B cell (primary cell): ENCODE results near the gene INCA1. TPM values are rescaled to one million over a fixed set of nuclear protein-coding genes. Genes with fewer than 3 reads are reported as not detected.

Experiments
- ATAC-seq: fragments of 200-7000 bp; cut with Tn5 transposase; one replicate; pipeline ENCODE4 v1.10.0; 2021; ENCODE audit warnings: low read depth, mild to moderate bottlenecking, moderate number of reproducible peaks, moderate library complexity
- CTCF ChIA-PET: fragments of 350-600 bp; sonication (Branson Sonifier 250); formaldehyde crosslinking; loops from one replicate; lab custom pipeline; 2021; ENCODE audit warnings: antibody characterized with exemption, inconsistent platforms; lab: Charles Lee
- POLR2A ChIA-PET: fragments of 350-600 bp; sonication (Branson Sonifier 250); formaldehyde crosslinking; loops from one replicate; lab custom pipeline; 2021; ENCODE audit warnings: antibody characterized with exemption; lab: Charles Lee
- DNase-seq: peaks from one replicate; pipeline ENCODE4 v3.0.0; 2013
- H2AFZ ChIP-seq: 2 replicates; pipeline ENCODE4 v1.6.1; 2012; ENCODE audit warnings: mild to moderate bottlenecking, low read depth, low read length; ENCODE audit not compliant: insufficient read depth, poor library complexity, severe bottlenecking
- H3K27ac ChIP-seq, 2 donors: 1 replicate in 1 of 2; 2 replicates in 1 of 2; pipeline ENCODE4 v1.5.1; 2012 to 2013; ENCODE audit warnings: low read length in 2 of 2, mild to moderate bottlenecking in 2 of 2, moderate library complexity in 1 of 2
- H3K27me3 ChIP-seq, 4 experiments: fragments of 200-600 bp in 1 of 4; sonication (generic) in 1 of 4; replicated peaks in 1 of 4; 1 replicate in 2 of 4; 2 replicates in 2 of 4; pipeline versions ENCODE4 v1.6.1 to v1.7.0; 2013 to 2016; ENCODE audit warnings: low read length in 3 of 4, mild to moderate bottlenecking in 2 of 4, mixed read lengths in 1 of 4, moderate library complexity in 1 of 4; ENCODE audit not compliant: insufficient read depth in 4 of 4, control insufficient read depth in 3 of 4; ENCODE audit errors: control extremely low read depth in 1 of 4
- H3K36me3 ChIP-seq, 2 experiments: replicated peaks in 1 of 2; 1 replicate in 1 of 2; 2 replicates in 1 of 2; pipeline versions ENCODE4 v1.6.1 to v1.7.1; 2013; ENCODE audit warnings: low read length in 1 of 2; ENCODE audit not compliant: insufficient read depth in 2 of 2, control insufficient read depth in 1 of 2; ENCODE audit errors: control extremely low read depth in 1 of 2, extremely low read depth in 1 of 2
- H3K4me1 ChIP-seq, 2 donors: fragments of 200-600 bp in 1 of 2; sonication (generic) in 1 of 2; 1 replicate in 1 of 2; 2 replicates in 1 of 2; pipeline versions ENCODE4 v1.5.1 to v1.6.1; 2013 to 2017; ENCODE audit warnings: low read length in 2 of 2; ENCODE audit not compliant: control insufficient read depth in 2 of 2, insufficient read depth in 2 of 2
- H3K4me2 ChIP-seq: replicated peaks from 2 replicates; pipeline ENCODE3; 2012; ENCODE audit warnings: mild to moderate bottlenecking, low read depth, low read length; ENCODE audit not compliant: poor library complexity, severe bottlenecking
- H3K4me3 ChIP-seq, 5 experiments: fragments of 200-600 bp in 1 of 5; sonication (generic) in 1 of 5; 1 replicate in 3 of 5; 2 replicates in 2 of 5; pipeline versions ENCODE4 v1.5.1 to v1.7.0; 2011 to 2016; ENCODE audit warnings: low read length in 4 of 5, mild to moderate bottlenecking in 4 of 5, low read depth in 2 of 5, control low read depth in 1 of 5, moderate library complexity in 1 of 5; ENCODE audit not compliant: insufficient read depth in 1 of 5; ENCODE audit errors: control extremely low read depth in 1 of 5, extremely low read depth in 1 of 5
- H3K79me2 ChIP-seq: fragments of 200-600 bp; sonication (generic); one replicate; pipeline ENCODE4 v1.6.0; 2016; ENCODE audit warnings: low read length; ENCODE audit not compliant: control insufficient read depth, insufficient read depth
- H3K9ac ChIP-seq: fragments of 200-600 bp; sonication (generic); 2 replicates; pipeline ENCODE4 v1.6.1; 2017; ENCODE audit warnings: mild to moderate bottlenecking, low read length, moderate library complexity
- H3K9me3 ChIP-seq, 3 donors: one replicate each; pipeline versions ENCODE4 v1.6.1 to v1.7.1; 2013; ENCODE audit warnings: low read length in 2 of 3; ENCODE audit not compliant: control insufficient read depth in 2 of 3, insufficient read depth in 1 of 3; ENCODE audit errors: control extremely low read depth in 1 of 3
- H4K20me1 ChIP-seq: 2 replicates; pipeline ENCODE4 v1.6.0; 2012; ENCODE audit warnings: mild to moderate bottlenecking, low read length; ENCODE audit not compliant: insufficient read depth, control insufficient read depth, poor library complexity, severe bottlenecking
- H3K27ac Mint-ChIP-seq: one replicate; pipeline ENCODE4 v1.8.0; 2021; ENCODE audit warnings: mixed read lengths
- H3K27me3 Mint-ChIP-seq: one replicate; pipeline ENCODE4 v1.8.0; 2021; ENCODE audit warnings: mixed read lengths
- H3K4me1 Mint-ChIP-seq: one replicate; pipeline ENCODE4 v1.8.0; 2021; ENCODE audit warnings: mixed read lengths
- H3K4me3 Mint-ChIP-seq: one replicate; pipeline ENCODE4 v1.8.0; 2021; ENCODE audit warnings: mixed read lengths
- H3K9me3 Mint-ChIP-seq: one replicate; pipeline ENCODE4 v1.8.0; 2022; ENCODE audit warnings: mixed read lengths; ENCODE audit not compliant: insufficient read depth
- CTCF ChIP-seq: fragments of 200-600 bp; IDR thresholded peaks from one replicate; pipeline ENCODE4 v1.8.0; 2022; ENCODE audit warnings: antibody characterized with exemption, mild to moderate bottlenecking
- EZH2 ChIP-seq: IDR thresholded peaks from 2 replicates; pipeline ENCODE4 v1.6.1; 2012; ENCODE audit warnings: borderline replicate concordance, low read depth, mild to moderate bottlenecking, moderate library complexity, low read length; ENCODE audit not compliant: insufficient read depth, poor library complexity, severe bottlenecking
- WGBS: methylation state at CpG from one replicate; pipeline ENCODE4 v1.1.5; 2013; ENCODE audit warnings: missing lambda C conversion rate; ENCODE audit not compliant: insufficient coverage; 5-methylcytosine and 5-hydroxymethylcytosine counted together
- intact Hi-C: fragments of 100-400 bp; cut with micrococcal nuclease; formaldehyde crosslinking; loops from one replicate; pipeline ENCODE4 v1.10.0; 2022
- polyA plus RNA-seq: library from polyadenylated mRNA; depleted of rRNA; stranded (reverse); fragments of >200 nt; gene quantifications from 2 replicates; pipeline ENCODE4 v1.2.3, GENCODE V29; 2012
- total RNA-seq, 2 donors: library from RNA; stranded (reverse); fragments of 120-200 nt in 1 of 2; gene quantifications; 1 replicate in 1 of 2; 2 replicates in 1 of 2; pipeline versions ENCODE4 v1.2.3 to v1.2.4, GENCODE V29; 2013 to 2022

INCA1 gene
- total and polyA plus RNA-seq, 2 donors (not counting 1 experiment from before 2014, with no cell fraction given), result 0.30 to 0.60 TPM

- peak overlapping the region; percentile 99 for H3K4me2 ChIP-seq
- H3K9me3 ChIP-seq, result no peaks in the 10 kb centered on the region
- H3K36me3 ChIP-seq, result peaks cover 0 to 51% of the 10 kb centered on the region in 2 experiments
- CTCF ChIA-PET, result interaction anchor here (0.5 to 3.1 kb wide), 15 partner anchors 8 to 185 kb away, joined by 3 to 24 read pairs (median 6); partner anchors contain the start of genes CAMTA2, CHRNE, PFN1 and SPAG7
- H3K4me3 Mint-ChIP-seq, result peak overlapping the region; percentile 89
- no peak for ATAC-seq
- H3K27me3 ChIP-seq, result no peaks in the 10 kb centered on the region
- POLR2A ChIA-PET, result interaction anchor here (0.6 to 2.6 kb wide), 13 partner anchors 8 to 797 kb away, joined by 3 to 38 read pairs (median 5); partner anchors contain the start of genes ARRB2, CAMTA2, CHRNE and INCA1
- intact Hi-C loops, result loop anchor here (1.0 to 10.0 kb wide), 6 partner anchors 8 to 304 kb away; partner anchors contain the start of genes INCA1, KIF1C, PFN1 and PLD2
- peaks cover 55% of the 10 kb centered on the region for H3K79me2 ChIP-seq
- H3K27me3 Mint-ChIP-seq, result no peaks in the 10 kb centered on the region
- no peak for TF ChIP-seq CTCF
- no peak for TF ChIP-seq EZH2
- H3K9ac ChIP-seq, result peak overlapping the region; percentile 86
- peak overlapping the region; percentile 84 to 87 for H3K27ac ChIP-seq
- H3K9me3 Mint-ChIP-seq, result no peaks in the 10 kb centered on the region
- peaks cover 66% of the 10 kb centered on the region for H3K4me1 Mint-ChIP-seq
- 0% methylated on average over 19 of the region's 29 CpGs for WGBS
- peaks cover 19% of the 10 kb centered on the region for H4K20me1 ChIP-seq
- H2AFZ ChIP-seq, result peak overlapping the region; percentile 78
- peaks cover 57 to 66% of the 10 kb centered on the region in 2 donors for H3K4me1 ChIP-seq
- H3K4me3 ChIP-seq, result peak overlapping the region; percentile 83 to 100 (median 86)
- H3K27ac Mint-ChIP-seq, result peak overlapping the region; percentile 95
- no peak for DNase-seq
Measured at GRCh38 chr17:4940555-4941318, 56.6 kb downstream of the INCA1 start.
